Prostate gland (tissue), 2 donors: ENCODE results near the gene TSPAN10.

ENCODE experiments used
- CTCF ChIP-seq, 4 experiments: fragments of 200-600 bp in 2 of 4; fragments of 450-650 bp in 2 of 4; sonication (generic) in 2 of 4; IDR thresholded peaks; 1 replicate in 3 of 4; 2 replicates in 1 of 4; pipeline ENCODE4 v1.5.1; 2016 to 2019; ENCODE audit warnings: antibody characterized with exemption in 4 of 4, mild to moderate bottlenecking in 2 of 4, moderate library complexity in 2 of 4
- POLR2A ChIP-seq: fragments of 450-650 bp; IDR thresholded peaks from one replicate; pipeline ENCODE4 v1.6.1; 2016; ENCODE audit warnings: antibody characterized with exemption, mild to moderate bottlenecking
- POLR2AphosphoS5 ChIP-seq: sonication (generic); formaldehyde crosslinking; IDR thresholded peaks from one replicate; pipeline ENCODE4 v1.6.1; 2017; ENCODE audit warnings: antibody characterized with exemption

GRCh38 chr17:81693509-81694210, 56.7 kb downstream of the TSPAN10 start:
- TF ChIP-seq CTCF (IDR thresholded peaks at IDR 0.05) (no peak), POLR2A (no peak), POLR2AphosphoS5 (no peak)
